GM12878 (cell line): ENCODE results near the gene NOS1. TPM values are rescaled to one million over a fixed set of nuclear protein-coding genes. Genes with fewer than 3 reads are reported as not detected.

Experiments
- ATAC-seq: fragments of 200-7000 bp; cut with Tn5 transposase; 3 replicates; pipeline ENCODE4 v1.9.1; 2020; ENCODE audit warnings: mild to moderate bottlenecking, moderate library complexity
- BruUV-seq: library from RNA; stranded (reverse); fragments of 400-500 nt; replicated peaks from 2 replicates; lab custom pipeline; 2021; lab: Mats Ljungman, UMichigan
- CTCF ChIA-PET: fragments of 300-600 bp; sonication (Branson Sonifier 250); formaldehyde crosslinking; extraction: SDS; loops from one replicate; lab custom pipeline; 2021; ENCODE audit warnings: inconsistent platforms; lab: Yijun Ruan, JAX
- POLR2A ChIA-PET: fragments of 350-600 bp; formaldehyde crosslinking; extraction: SDS; loops from one replicate; lab custom pipeline; 2021; ENCODE audit warnings: inconsistent platforms; lab: Charles Lee
- RAD21 ChIA-PET: fragments of 300-600 bp; sonication (Branson Sonifier 250); formaldehyde crosslinking; loops from one replicate; lab custom pipeline; 2023; ENCODE audit warnings: antibody characterized with exemption; ENCODE audit not compliant: unreplicated experiment; lab: Charles Lee
- SMC1A ChIA-PET: fragments of 300-600 bp; sonication (Branson Sonifier 250); formaldehyde crosslinking; loops from one replicate; lab custom pipeline; 2023; ENCODE audit not compliant: unreplicated experiment, uncharacterized antibody; lab: Charles Lee
- DNase-seq: peaks from one replicate; pipeline ENCODE4 v3.0.0-alpha.2; 2011; ENCODE audit warnings: low read depth, low spot score
- FAIRE-seq: peaks from 3 replicates; lab custom pipeline; 2011; peaks lifted over from hg19 to GRCh38; lab: Jason Lieb, UNC
- H2AFZ ChIP-seq: 2 replicates; pipeline ENCODE4 v1.6.0; 2011; ENCODE audit warnings: low read depth, low read length, control low read depth; ENCODE audit not compliant: control insufficient read depth
- H3K27ac ChIP-seq: 2 replicates; pipeline ENCODE4 v1.5.1; 2011; ENCODE audit warnings: control low read depth; ENCODE audit not compliant: control insufficient read depth, insufficient read depth
- H3K27me3 ChIP-seq, 2 experiments: replicated peaks in 1 of 2; 2 replicates each; pipeline versions ENCODE4 v1.6.0 to v1.6.1; 2011; ENCODE audit warnings: low read length in 1 of 2; ENCODE audit not compliant: control insufficient read depth in 2 of 2, insufficient read depth in 2 of 2
- H3K36me3 ChIP-seq, 2 experiments: 2 replicates each; pipeline ENCODE4 v1.5.1; 2011; ENCODE audit warnings: low read length in 1 of 2; ENCODE audit not compliant: control insufficient read depth in 2 of 2, insufficient read depth in 2 of 2
- H3K4me1 ChIP-seq: 2 replicates; pipeline ENCODE4 v1.6.1; 2011; ENCODE audit warnings: mild to moderate bottlenecking, low read length, moderate library complexity, mixed read lengths; ENCODE audit not compliant: control insufficient read depth, insufficient read depth
- H3K4me2 ChIP-seq: 2 replicates; pipeline ENCODE4 v1.6.0; 2011; ENCODE audit warnings: control low read depth; ENCODE audit not compliant: control insufficient read depth, insufficient read depth
- H3K4me3 ChIP-seq: fragments of 200-600 bp; sonication (generic); 2 replicates; pipeline ENCODE4 v1.5.1; 2016
- H3K79me2 ChIP-seq: 2 replicates; pipeline ENCODE4 v1.6.0; 2011; ENCODE audit warnings: low read length; ENCODE audit not compliant: control insufficient read depth, insufficient read depth
- H3K9ac ChIP-seq: 2 replicates; pipeline ENCODE4 v1.8.0; 2011; ENCODE audit warnings: low read length, control low read depth, mixed read lengths; ENCODE audit not compliant: control insufficient read depth, insufficient read depth
- H3K9me3 ChIP-seq: replicated peaks from 3 replicates; pipeline ENCODE4 v1.5.1; 2011; ENCODE audit warnings: mild to moderate bottlenecking, low read length; ENCODE audit not compliant: control insufficient read depth, insufficient read depth
- H4K20me1 ChIP-seq: 2 replicates; pipeline ENCODE4 v1.6.0; 2011; ENCODE audit not compliant: control insufficient read depth, insufficient read depth
- GABPA ChIP-seq: IDR thresholded peaks from 2 replicates; pipeline ENCODE4 v1.6.1; 2014; ENCODE audit warnings: antibody characterized with exemption, low read depth, mild to moderate bottlenecking, inconsistent platforms
- HCFC1 ChIP-seq: fragments of 150-350 bp; IDR thresholded peaks from 2 replicates; pipeline ENCODE4 v1.6.1; 2014; ENCODE audit warnings: low read length
- NFYB ChIP-seq: IDR thresholded peaks from 2 replicates; pipeline ENCODE4 v1.6.1; 2011; ENCODE audit warnings: low read depth, mild to moderate bottlenecking, low read length, improper control_type of control experiment, moderate library complexity; ENCODE audit not compliant: insufficient read depth
- PAX5 ChIP-seq: IDR thresholded peaks from 2 replicates; pipeline ENCODE4 v1.6.1; 2011; ENCODE audit warnings: low read depth, low read length, borderline replicate concordance
- PML ChIP-seq: IDR thresholded peaks from 2 replicates; pipeline ENCODE4 v1.6.1; 2012; ENCODE audit warnings: low read length, inconsistent platforms
- SMAD1 ChIP-seq: fragments of 450-650 bp; IDR thresholded peaks from 2 replicates; pipeline ENCODE4 v1.6.1; 2018; ENCODE audit warnings: mild to moderate bottlenecking, low read depth; ENCODE audit not compliant: partially characterized antibody
- YBX1 ChIP-seq: fragments of 450-650 bp; IDR thresholded peaks from 2 replicates; pipeline ENCODE4 v1.6.1; 2016; ENCODE audit warnings: antibody characterized with exemption
- ZNF384 ChIP-seq: IDR thresholded peaks from 2 replicates; pipeline ENCODE4 v1.6.1; 2012; ENCODE audit warnings: low read depth, mild to moderate bottlenecking, low read length, improper control_type of control experiment, borderline replicate concordance
- WGBS: methylation state at CpG from one replicate; pipeline ENCODE4 v1.1.6; 2016; ENCODE audit warnings: low lambda C conversion rate; ENCODE audit not compliant: insufficient replicate concordance, insufficient coverage; ENCODE audit errors: missing lambda C conversion rate; 5-methylcytosine and 5-hydroxymethylcytosine counted together
- in situ Hi-C: fragments of 300-500 bp; cut with MboI; formaldehyde crosslinking; loops from 9 replicates; pipeline ENCODE4 v1.14.3; 2018; ENCODE audit warnings: mixed read lengths
- intact Hi-C: fragments of 100-400 bp; cut with micrococcal nuclease; formaldehyde crosslinking; loops from one replicate; pipeline ENCODE4 v1.14.2; 2022; ENCODE audit not compliant: unreplicated experiment
- polyA plus RNA-seq, 11 experiments: library from polyadenylated mRNA; depleted of rRNA in 4 of 11; unstranded in 6 of 11; stranded (reverse) in 5 of 11; fragments of >200 nt; fragmentation: Nextera tagmentation in 4 of 11; fragmentation: Illumina TruSeq in 1 of 11; extraction: Ambion mirVana in 4 of 11; extraction: Trizol in 1 of 11; gene quantifications; 1 replicate in 1 of 11; 2 replicates in 10 of 11; pipeline versions ENCODE4 v1.2.1 to v1.2.3, GENCODE V29; 2011 to 2016; ENCODE audit warnings: inconsistent platforms in 2 of 11, missing spikeins in 2 of 11, low read depth in 1 of 11
- total RNA-seq, 4 experiments: library from RNA; depleted of rRNA in 3 of 4; stranded (reverse); fragments of >200 nt in 3 of 4; fragmentation: Illumina TruSeq in 1 of 4; extraction: Trizol in 1 of 4; gene quantifications; 2 replicates each; pipeline versions ENCODE4 v1.2.1 to v1.2.3, GENCODE V29; 2013 to 2021

NOS1 gene
- total and polyA plus RNA-seq, 10 of the 15 experiments (the other 5 are each of a cell fraction or from before 2014, with no cell fraction given): under 0.01 to 0.04 (median 0.01) TPM; not detected in 7

DNA sequence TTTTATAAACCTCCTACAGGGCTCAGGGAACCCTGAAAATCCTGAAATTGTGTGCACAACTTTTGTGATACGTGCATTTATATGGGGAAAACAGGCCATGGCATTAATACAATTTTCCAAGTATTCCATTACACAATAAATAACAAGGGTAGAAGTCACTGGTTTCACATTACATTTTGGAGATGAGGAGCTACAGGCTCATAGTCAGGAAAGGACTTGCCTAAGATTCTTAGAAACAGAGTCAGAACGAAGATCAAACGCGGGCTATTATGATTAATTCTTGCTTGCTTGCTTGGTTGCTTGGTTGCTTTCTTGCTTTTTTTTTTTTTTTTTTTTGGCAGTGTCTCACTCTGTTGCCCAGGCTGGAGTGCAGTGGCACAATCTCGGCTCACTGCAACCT is 16.7 kb downstream of the NOS1 start:
- Histone ChIP-seq H3K9me3 (no peaks in the 10 kb centered on the region), H4K20me1 (no peaks in the 10 kb centered on the region), H2AFZ (no peak overlapping the region), H3K27me3 (no peaks in the 10 kb centered on the region), H3K4me2 (no peak overlapping the region), H3K9ac (no peak overlapping the region), H3K4me1 (no peaks in the 10 kb centered on the region), H3K36me3 (no peaks in the 10 kb centered on the region), H3K79me2 (no peaks in the 10 kb centered on the region), H3K27ac (no peak overlapping the region), H3K4me3 (no peak overlapping the region)
- ATAC-seq (no peak), FAIRE-seq (no peak), DNase-seq (no peak)
- intact Hi-C loops (no loop called here), in situ Hi-C loops (no loop called here)
- no peak for TF ChIP-seq SMAD1
- TF ChIP-seq HCFC1: no peak
- ChIA-PET CTCF (interaction anchor here (1.3 kb wide), 2 partner anchors 13 to 23 kb away, joined by 3 to 4 read pairs; no protein-coding TSS in a partner anchor), RAD21 (no interaction called here), SMC1A (interaction anchor here (1.0 kb wide), 1 partner anchor 493 kb away, joined by 3 read pairs; no protein-coding TSS in a partner anchor), POLR2A (no interaction called here)
- no TSS peak for BruUV-seq
- WGBS: 60% methylated on average over 4 of the region's 5 CpGs

DNA sequence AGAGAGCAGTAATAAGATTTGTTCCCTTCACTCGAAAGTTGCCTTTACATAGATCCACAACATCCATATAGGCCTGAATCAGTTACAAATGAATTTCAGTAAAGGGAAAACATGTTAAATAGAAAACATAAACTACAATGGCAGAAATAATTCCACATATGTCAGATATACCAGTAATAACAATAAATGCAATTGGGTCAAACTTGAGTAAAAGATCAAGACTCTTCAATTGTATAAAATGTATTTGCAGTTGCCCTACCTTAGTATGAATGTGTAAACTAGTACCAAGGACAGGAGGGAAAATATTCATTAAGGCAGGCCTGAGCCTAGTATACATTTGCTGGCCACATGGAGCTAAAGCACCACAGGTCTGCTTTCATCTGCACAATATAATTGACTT is 17.6 kb downstream of the NOS1 start:
- no peaks in the 10 kb centered on the region for H3K4me1 ChIP-seq
- no peaks in the 10 kb centered on the region for H3K27me3 ChIP-seq
- ChIA-PET CTCF (interaction anchor here (1.0 to 1.3 kb wide), 3 partner anchors 23 to 245 kb away, joined by 3 to 6 read pairs (median 4); no protein-coding TSS in a partner anchor), POLR2A (no interaction called here), SMC1A (interaction anchor here (1.0 kb wide), 1 partner anchor 494 kb away, joined by 3 read pairs; no protein-coding TSS in a partner anchor), RAD21 (no interaction called here)
- no TSS peak for BruUV-seq
- WGBS: 0% methylated on average over 1 of the region's 1 CpG
- FAIRE-seq (no peak), DNase-seq (no peak), ATAC-seq (no peak)
- no peak overlapping the region for H3K4me3 ChIP-seq
- intact Hi-C loops: no loop called here
- no peaks in the 10 kb centered on the region for H3K36me3 ChIP-seq
- H4K20me1 ChIP-seq: no peaks in the 10 kb centered on the region
- no peak overlapping the region for H3K9ac ChIP-seq
- no peak overlapping the region for H3K27ac ChIP-seq
- in situ Hi-C loops: no loop called here
- no peaks in the 10 kb centered on the region for H3K79me2 ChIP-seq
- H2AFZ ChIP-seq: no peak overlapping the region
- TF ChIP-seq GABPA: no peak
- no peak for TF ChIP-seq YBX1
- TF ChIP-seq NFYB: no peak
- no peak for TF ChIP-seq PAX5
- TF ChIP-seq PML: no peak
- TF ChIP-seq ZNF384: no peak
- H3K9me3 ChIP-seq: no peaks in the 10 kb centered on the region
- H3K4me2 ChIP-seq: no peak overlapping the region
